Measurements from ENCODE around the gene STK32B. TPM values are rescaled to one million over a fixed set of nuclear protein-coding genes. Genes with fewer than 3 reads are reported as not detected.

Gene STK32B
- polyA plus RNA-seq, 2 donors, result 0.22 to 0.24 TPM

- no peak overlapping the region for H3K27ac ChIP-seq (ENCODE audit: low read depth in 2 of 2, low read length in 1 of 2)
- no peaks in the 10 kb centered on the region for H3K9me3 ChIP-seq (ENCODE audit: control insufficient read depth in 2 of 2, insufficient read depth in 1 of 2, low read depth in 1 of 2, low read length in 1 of 2)
- no peaks in the 10 kb centered on the region for H3K36me3 ChIP-seq (ENCODE audit: control insufficient read depth in 2 of 2, insufficient read depth in 2 of 2, low read length in 1 of 2)
- no peaks in the 10 kb centered on the region for H3K27me3 ChIP-seq (ENCODE audit: control insufficient read depth in 1 of 2, insufficient read depth in 2 of 2, low read length in 2 of 2)
- peaks cover 0 to 4% of the 10 kb centered on the region in 2 donors for H3K4me1 ChIP-seq (ENCODE audit: control insufficient read depth in 2 of 2, insufficient read depth in 2 of 2, low read length in 1 of 2)
- WGBS, 2 donors, result 68 to 69% methylated on average over 5 of the region's 5 CpGs
- H3K4me3 ChIP-seq (ENCODE audit: low read depth in 1 of 2, low read length in 2 of 2), result no peak overlapping the region
These were observed 310.7 kb downstream of the STK32B start for GRCh38 chr4:5361968-5362367.

- no peaks in the 10 kb centered on the region for H3K27me3 ChIP-seq (ENCODE audit: control insufficient read depth in 1 of 2, insufficient read depth in 2 of 2, low read length in 2 of 2)
- no peaks in the 10 kb centered on the region for H3K36me3 ChIP-seq (ENCODE audit: control insufficient read depth in 2 of 2, insufficient read depth in 2 of 2, low read length in 1 of 2)
- no peak overlapping the region for H3K4me3 ChIP-seq (ENCODE audit: low read depth in 1 of 2, low read length in 2 of 2)
- H3K27ac ChIP-seq (ENCODE audit: low read depth in 2 of 2, low read length in 1 of 2), result no peak overlapping the region
- WGBS, 2 donors, result 87 to 90% methylated on average over 3 of the region's 3 CpGs
- peaks cover 3 to 7% of the 10 kb centered on the region in 2 donors for H3K4me1 ChIP-seq (ENCODE audit: control insufficient read depth in 2 of 2, insufficient read depth in 2 of 2, low read length in 1 of 2)
- H3K9me3 ChIP-seq (ENCODE audit: control insufficient read depth in 2 of 2, insufficient read depth in 1 of 2, low read depth in 1 of 2, low read length in 1 of 2), result peaks cover 0 to 2% of the 10 kb centered on the region in 2 donors
These were observed 313.1 kb downstream of the STK32B start for GRCh38 chr4:5364406-5364805.

DNA sequence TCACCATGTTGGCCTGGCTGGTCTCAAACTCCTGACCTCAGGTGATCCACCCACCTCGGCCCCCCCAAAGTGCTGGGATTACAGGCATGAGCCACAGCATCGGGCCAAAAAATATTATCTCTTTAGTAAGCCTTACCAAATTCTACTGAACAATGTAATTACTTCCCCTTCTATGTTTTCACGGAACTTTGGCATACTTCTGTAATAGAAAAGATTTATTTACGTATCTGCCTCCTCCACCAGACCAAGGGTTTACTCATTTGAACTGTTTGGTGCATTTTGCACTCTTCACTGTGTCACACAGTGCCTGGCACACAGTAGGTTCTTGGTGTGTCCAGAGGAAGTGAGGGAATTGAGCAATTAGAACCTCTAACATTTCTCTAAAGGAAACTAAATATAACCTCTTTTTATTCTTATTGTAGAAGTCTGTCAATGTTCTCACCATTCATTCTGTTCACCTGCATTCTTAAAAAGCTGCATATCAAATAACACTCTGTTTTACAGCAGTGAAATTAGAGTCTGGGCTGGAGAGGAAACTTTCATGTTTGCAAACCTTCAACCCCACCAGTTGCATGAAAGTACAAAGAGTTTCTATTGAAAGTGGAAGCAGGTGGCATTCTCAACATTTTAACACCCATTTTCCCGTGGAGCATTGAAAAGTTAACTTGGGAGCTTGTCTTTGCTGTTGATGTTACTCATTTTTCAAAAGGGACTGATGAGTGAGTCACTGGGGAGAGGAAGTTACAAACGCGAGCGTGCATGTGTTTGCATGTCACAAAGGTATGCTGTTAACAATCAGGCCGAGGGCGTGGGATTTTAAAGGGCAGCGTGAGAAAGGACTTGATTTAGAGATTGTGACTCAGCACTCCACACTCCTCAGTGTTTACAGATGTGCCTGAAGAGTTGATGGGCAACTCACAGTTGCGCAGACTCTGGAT is 314.1 kb downstream of the STK32B start:
- no peaks in the 10 kb centered on the region for H3K27me3 ChIP-seq (ENCODE audit: control insufficient read depth in 1 of 2, insufficient read depth in 2 of 2, low read length in 2 of 2)
- H3K9me3 ChIP-seq (ENCODE audit: control insufficient read depth in 2 of 2, insufficient read depth in 1 of 2, low read depth in 1 of 2, low read length in 1 of 2), result peaks cover 0 to 2% of the 10 kb centered on the region in 2 donors
- H3K4me1 ChIP-seq (ENCODE audit: control insufficient read depth in 2 of 2, insufficient read depth in 2 of 2, low read length in 1 of 2), result peaks cover 3 to 7% of the 10 kb centered on the region in 2 donors
- H3K36me3 ChIP-seq (ENCODE audit: control insufficient read depth in 2 of 2, insufficient read depth in 2 of 2, low read length in 1 of 2), result no peaks in the 10 kb centered on the region
- no peak overlapping the region for H3K4me3 ChIP-seq (ENCODE audit: low read depth in 1 of 2, low read length in 2 of 2)
- 30 to 35% methylated on average over 12 of the region's 12 CpGs for whole genome bisulfite sequencing, 2 donors
- peak overlapping the region in 1 of 2 donors; percentile 78 for H3K27ac ChIP-seq (ENCODE audit: low read depth in 2 of 2, low read length in 1 of 2)

DNA sequence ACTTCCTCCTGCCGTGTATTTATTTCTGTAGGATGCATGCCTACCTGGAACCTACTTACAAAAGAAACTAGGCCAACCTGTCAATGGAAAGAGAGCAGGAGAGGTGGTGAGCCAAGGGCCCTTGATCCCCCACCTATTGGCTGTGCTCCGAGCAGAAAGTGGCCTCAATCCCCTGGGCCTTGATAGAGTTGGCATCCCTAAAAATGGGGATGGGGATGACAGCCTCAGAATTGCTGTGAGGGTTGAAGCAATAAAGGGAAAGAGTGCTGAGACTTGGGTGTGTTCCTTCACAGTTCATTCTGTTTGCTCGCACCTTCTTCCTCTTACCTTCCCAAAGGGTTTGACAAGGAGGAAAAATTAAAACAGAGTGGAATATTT is 314.7 kb downstream of the STK32B start:
- 48 to 57% methylated on average over 3 of the region's 3 CpGs for WGBS, 2 donors
- H3K27ac ChIP-seq (ENCODE audit: low read depth in 2 of 2, low read length in 1 of 2), result peak overlapping the region; percentile 76 to 78

GRCh38 chr4:5366421-5366820 is 315.1 kb downstream of the STK32B start:
- Histone ChIP-seq H3K27ac (ENCODE audit: low read depth in 2 of 2, low read length in 1 of 2) (peak overlapping the region; percentile 61 to 78), H3K9me3 (ENCODE audit: control insufficient read depth in 2 of 2, insufficient read depth in 1 of 2, low read depth in 1 of 2, low read length in 1 of 2) (peaks cover 0 to 2% of the 10 kb centered on the region in 2 donors), H3K4me1 (ENCODE audit: control insufficient read depth in 2 of 2, insufficient read depth in 2 of 2, low read length in 1 of 2) (peaks cover 3 to 7% of the 10 kb centered on the region in 2 donors), H3K4me3 (ENCODE audit: low read depth in 1 of 2, low read length in 2 of 2) (no peak overlapping the region), H3K27me3 (ENCODE audit: control insufficient read depth in 1 of 2, insufficient read depth in 2 of 2, low read length in 2 of 2) (no peaks in the 10 kb centered on the region), H3K36me3 (ENCODE audit: control insufficient read depth in 2 of 2, insufficient read depth in 2 of 2, low read length in 1 of 2) (no peaks in the 10 kb centered on the region)
- WGBS, 2 donors, result 41 to 49% methylated on average over 6 of the region's 6 CpGs

More for the DNA sequence above, 314.7 kb downstream of the STK32B start:
- Histone ChIP-seq H3K4me1 (ENCODE audit: control insufficient read depth in 2 of 2, insufficient read depth in 2 of 2, low read length in 1 of 2) (peaks cover 3 to 7% of the 10 kb centered on the region in 2 donors), H3K36me3 (ENCODE audit: control insufficient read depth in 2 of 2, insufficient read depth in 2 of 2, low read length in 1 of 2) (no peaks in the 10 kb centered on the region), H3K9me3 (ENCODE audit: control insufficient read depth in 2 of 2, insufficient read depth in 1 of 2, low read depth in 1 of 2, low read length in 1 of 2) (peaks cover 0 to 2% of the 10 kb centered on the region in 2 donors), H3K4me3 (ENCODE audit: low read depth in 1 of 2, low read length in 2 of 2) (no peak overlapping the region), H3K27me3 (ENCODE audit: control insufficient read depth in 1 of 2, insufficient read depth in 2 of 2, low read length in 2 of 2) (no peaks in the 10 kb centered on the region)

DNA sequence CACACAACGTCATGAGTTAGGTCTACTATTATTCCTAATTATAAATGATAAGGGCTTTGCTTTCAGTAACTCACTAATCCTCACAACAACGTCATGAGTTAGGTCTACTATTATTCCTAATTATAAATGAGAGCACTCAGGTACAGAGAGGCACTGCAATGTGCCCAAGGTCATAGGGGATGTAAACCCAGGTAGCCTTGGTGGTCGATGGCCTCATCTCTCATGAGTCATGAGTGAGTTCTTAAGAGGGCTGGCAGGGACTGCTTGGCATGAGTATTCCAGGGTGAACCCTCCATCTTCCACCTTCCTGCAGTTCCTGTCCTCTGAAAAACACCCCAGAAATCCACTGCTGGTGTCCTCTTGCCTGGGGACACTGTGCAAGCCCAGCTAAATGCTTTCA is 317.1 kb downstream of the STK32B start:
- Histone ChIP-seq H3K27ac (ENCODE audit: low read depth in 2 of 2, low read length in 1 of 2) (no peak overlapping the region), H3K9me3 (ENCODE audit: control insufficient read depth in 2 of 2, insufficient read depth in 1 of 2, low read depth in 1 of 2, low read length in 1 of 2) (peaks cover 0 to 7% of the 10 kb centered on the region in 2 donors), H3K4me1 (ENCODE audit: control insufficient read depth in 2 of 2, insufficient read depth in 2 of 2, low read length in 1 of 2) (peaks cover 3 to 7% of the 10 kb centered on the region in 2 donors), H3K36me3 (ENCODE audit: control insufficient read depth in 2 of 2, insufficient read depth in 2 of 2, low read length in 1 of 2) (no peaks in the 10 kb centered on the region), H3K4me3 (ENCODE audit: low read depth in 1 of 2, low read length in 2 of 2) (no peak overlapping the region), H3K27me3 (ENCODE audit: control insufficient read depth in 1 of 2, insufficient read depth in 2 of 2, low read length in 2 of 2) (no peaks in the 10 kb centered on the region)
- 73 to 74% methylated on average over 3 of the region's 3 CpGs for WGBS, 2 donors

DNA sequence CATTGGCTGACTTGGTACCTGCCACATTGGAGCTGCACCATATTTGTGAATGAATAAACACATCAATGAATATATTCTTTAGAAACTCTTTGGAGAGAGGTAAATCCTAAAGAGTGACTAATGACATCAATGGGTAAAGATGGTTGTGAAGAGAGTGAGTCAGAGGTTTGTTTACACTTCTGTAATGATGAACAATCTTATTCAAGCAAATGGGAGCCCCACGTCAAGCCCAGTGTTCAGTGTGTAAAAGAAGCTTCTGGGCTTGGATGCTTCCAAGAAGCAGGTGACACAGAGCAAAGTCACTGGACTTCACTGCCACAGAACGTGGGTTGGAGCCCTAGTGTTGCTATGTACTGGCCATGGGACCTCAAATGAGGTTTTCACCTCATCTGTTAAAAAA is 319.0 kb downstream of the STK32B start:
- H3K4me1 ChIP-seq (ENCODE audit: control insufficient read depth in 2 of 2, insufficient read depth in 2 of 2, low read length in 1 of 2), result peaks cover 3 to 7% of the 10 kb centered on the region in 2 donors

GRCh38 chr4:5371415-5372190 is 320.3 kb downstream of the STK32B start:
- peaks cover 0 to 7% of the 10 kb centered on the region in 2 donors for H3K9me3 ChIP-seq (ENCODE audit: control insufficient read depth in 2 of 2, insufficient read depth in 1 of 2, low read depth in 1 of 2, low read length in 1 of 2)
- no peak overlapping the region for H3K4me3 ChIP-seq (ENCODE audit: low read depth in 1 of 2, low read length in 2 of 2)
- no peaks in the 10 kb centered on the region for H3K27me3 ChIP-seq (ENCODE audit: control insufficient read depth in 1 of 2, insufficient read depth in 2 of 2, low read length in 2 of 2)
- peaks cover 3 to 4% of the 10 kb centered on the region in 2 donors for H3K4me1 ChIP-seq (ENCODE audit: control insufficient read depth in 2 of 2, insufficient read depth in 2 of 2, low read length in 1 of 2)
- WGBS, 2 donors, result 73 to 77% methylated on average over 8 of the region's 8 CpGs
- no peaks in the 10 kb centered on the region for H3K36me3 ChIP-seq (ENCODE audit: control insufficient read depth in 2 of 2, insufficient read depth in 2 of 2, low read length in 1 of 2)
- no peak overlapping the region for H3K27ac ChIP-seq (ENCODE audit: low read depth in 2 of 2, low read length in 1 of 2)

More for the DNA sequence above, 319.0 kb downstream of the STK32B start:
- Histone ChIP-seq H3K27ac (ENCODE audit: low read depth in 2 of 2, low read length in 1 of 2) (no peak overlapping the region), H3K9me3 (ENCODE audit: control insufficient read depth in 2 of 2, insufficient read depth in 1 of 2, low read depth in 1 of 2, low read length in 1 of 2) (peaks cover 0 to 7% of the 10 kb centered on the region in 2 donors), H3K36me3 (ENCODE audit: control insufficient read depth in 2 of 2, insufficient read depth in 2 of 2, low read length in 1 of 2) (no peaks in the 10 kb centered on the region), H3K4me3 (ENCODE audit: low read depth in 1 of 2, low read length in 2 of 2) (no peak overlapping the region), H3K27me3 (ENCODE audit: control insufficient read depth in 1 of 2, insufficient read depth in 2 of 2, low read length in 2 of 2) (no peaks in the 10 kb centered on the region)
- 46 to 56% methylated on average over 2 of the region's 2 CpGs for whole genome bisulfite sequencing, 2 donors

DNA sequence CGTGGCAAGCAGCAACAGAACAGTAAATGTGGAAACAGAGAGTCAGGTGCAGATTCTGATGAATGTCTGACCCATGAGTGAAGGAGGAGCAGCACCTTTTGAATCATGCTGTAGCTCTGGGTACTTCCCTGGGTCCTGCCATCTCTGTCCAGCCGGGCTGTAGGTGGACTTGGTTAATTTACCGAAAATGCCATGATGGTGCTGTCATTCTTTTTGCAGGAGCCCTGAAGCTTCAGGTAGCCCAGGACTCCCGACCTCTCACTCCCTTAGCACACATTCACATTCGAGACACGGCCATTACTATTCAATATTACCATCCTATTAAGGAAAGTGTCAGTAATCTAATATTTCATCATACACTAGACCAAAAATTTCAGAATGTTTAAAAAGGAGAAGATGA is 320.9 kb downstream of the STK32B start:
- Histone ChIP-seq H3K27me3 (ENCODE audit: control insufficient read depth in 1 of 2, insufficient read depth in 2 of 2, low read length in 2 of 2) (no peaks in the 10 kb centered on the region), H3K4me1 (ENCODE audit: control insufficient read depth in 2 of 2, insufficient read depth in 2 of 2, low read length in 1 of 2) (peaks cover 2 to 3% of the 10 kb centered on the region in 2 donors), H3K36me3 (ENCODE audit: control insufficient read depth in 2 of 2, insufficient read depth in 2 of 2, low read length in 1 of 2) (no peaks in the 10 kb centered on the region), H3K9me3 (ENCODE audit: control insufficient read depth in 2 of 2, insufficient read depth in 1 of 2, low read depth in 1 of 2, low read length in 1 of 2) (peaks cover 0 to 9% of the 10 kb centered on the region in 2 donors), H3K27ac (ENCODE audit: low read depth in 2 of 2, low read length in 1 of 2) (no peak overlapping the region), H3K4me3 (ENCODE audit: low read depth in 1 of 2, low read length in 2 of 2) (no peak overlapping the region)
- WGBS, 2 donors, result 78 to 86% methylated on average over 6 of the region's 6 CpGs
